ENCODE measurements around the gene IGSF21. TPM values are rescaled to one million over a fixed set of nuclear protein-coding genes. Genes with fewer than 3 reads are reported as not detected.

IGSF21 gene
- polyA plus RNA-seq, 1 of the 3 experiments (the other 2 are of a cell fraction), result not detected

GRCh38 chr1:18109756-18110597, 2.4 kb downstream of the IGSF21 start:
- H3K4me1 ChIP-seq (ENCODE audit: control insufficient read depth in 1 of 2, insufficient read depth in 2 of 2, low read depth in 1 of 2, low read length in 1 of 2), result peaks cover 0 to 25% of the 10 kb centered on the region in 2 experiments; a peak in 1 of 4 replicates
- no peak overlapping the region for H3K4me2 ChIP-seq
- no peak overlapping the region for H2AFZ ChIP-seq (ENCODE audit: low read depth)
- H3K9ac ChIP-seq, result no peak overlapping the region
- WGBS (ENCODE audit: low lambda C conversion rate), result 5% methylated on average over 26 of the region's 60 CpGs
- peak; percentile 14; the same call in 1 of the 2 replicates for TF ChIP-seq RAD21 (IDR thresholded peaks at IDR 0.05; ENCODE audit: low read length)
- TF ChIP-seq GATA2 (CRISPR knock-in tag; IDR thresholded peaks at IDR 0.05), result no peak
- CTCF ChIA-PET, result interaction anchor here (0.7 to 2.9 kb wide), 23 partner anchors 10 to 471 kb away, joined by 3 to 16 read pairs (median 3); no protein-coding TSS in a partner anchor
- H3K36me3 ChIP-seq (replicated peaks in 1 of 2; ENCODE audit: control insufficient read depth in 1 of 2, insufficient read depth in 2 of 2, low read length in 1 of 2), result no peaks in the 10 kb centered on the region
- H3K9me2 ChIP-seq, result no peaks in the 10 kb centered on the region
- H3K9me3 ChIP-seq, result no peaks in the 10 kb centered on the region
- peak; percentile 80 for DNase-seq
- H3K4me3 ChIP-seq (ENCODE audit: low read depth in 2 of 2, low read length in 1 of 2), result peak overlapping the region; percentile 24 to 41; a peak in 2 of 4 replicates
- H3K27me3 ChIP-seq (ENCODE audit: insufficient read depth), result peaks cover 20% of the 10 kb centered on the region; the same call in 1 of the 2 replicates
- H3K27ac ChIP-seq (ENCODE audit: low read depth in 2 of 2, low read length in 1 of 2), result no peak overlapping the region
- no peaks in the 10 kb centered on the region for H4K20me1 ChIP-seq (ENCODE audit: insufficient read depth)
- no peaks in the 10 kb centered on the region for H3K79me2 ChIP-seq (ENCODE audit: insufficient read depth)
- POLR2A ChIA-PET, result interaction anchor here (0.5 to 2.4 kb wide), 2 partner anchors 25 to 137 kb away, joined by 4 to 6 read pairs; no protein-coding TSS in a partner anchor
- H3F3A ChIP-seq (replicated peaks; ENCODE audit: insufficient read depth), result no peaks in the 10 kb centered on the region

GRCh38 chr1:18110598-18110939, 3.0 kb downstream of the IGSF21 start:
- no peaks in the 10 kb centered on the region for H4K20me1 ChIP-seq (ENCODE audit: insufficient read depth)
- no peaks in the 10 kb centered on the region for H3K9me2 ChIP-seq
- no peak overlapping the region for H3K27ac ChIP-seq (ENCODE audit: low read depth in 2 of 2, low read length in 1 of 2)
- no peak for DNase-seq
- ChIA-PET CTCF (interaction anchor here (1.0 to 2.9 kb wide), 13 partner anchors 10 to 188 kb away, joined by 3 to 16 read pairs (median 3); no protein-coding TSS in a partner anchor), POLR2A (interaction anchor here (2.4 kb wide), 1 partner anchor 24 kb away, joined by 6 read pairs; no protein-coding TSS in a partner anchor)
- WGBS (ENCODE audit: low lambda C conversion rate), result 0% methylated on average over 3 of the region's 17 CpGs
- peaks cover 20% of the 10 kb centered on the region; the same call in 1 of the 2 replicates for H3K27me3 ChIP-seq (ENCODE audit: insufficient read depth)
- no peak for TF ChIP-seq MEF2A (IDR thresholded peaks at IDR 0.05; ENCODE audit: borderline replicate concordance, low read depth)
- no peak for TF ChIP-seq PBX3 (IDR thresholded peaks at IDR 0.05)
- TF ChIP-seq EP300 (IDR thresholded peaks at IDR 0.05; ENCODE audit: borderline replicate concordance in 1 of 2, low read depth in 1 of 2, low read length in 1 of 2), result no peak
- TF ChIP-seq SIN3A (IDR thresholded peaks at IDR 0.05; ENCODE audit: borderline replicate concordance, low read depth, low read length), result no peak
- no peak for TF ChIP-seq FOXJ3 (CRISPR knock-in tag; IDR thresholded peaks at IDR 0.05)
- no peak for TF ChIP-seq FOXM1 (IDR thresholded peaks at IDR 0.05; ENCODE audit: low read depth)
- no peak for TF ChIP-seq POLR2AphosphoS5 (IDR thresholded peaks at IDR 0.05; ENCODE audit: low read depth, low read length)
- TF ChIP-seq RCOR1 (IDR thresholded peaks at IDR 0.05; ENCODE audit: low read length), result no peak
- TF ChIP-seq RFX5 (IDR thresholded peaks at IDR 0.05; ENCODE audit: low read length), result no peak
- no peak for TF ChIP-seq TAF1 (IDR thresholded peaks at IDR 0.05; ENCODE audit: borderline replicate concordance, low read depth, low read length)
- TF ChIP-seq GABPA (IDR thresholded peaks at IDR 0.05; ENCODE audit: low read depth), result no peak
- no peak for TF ChIP-seq MAX (IDR thresholded peaks at IDR 0.05; ENCODE audit: low read depth)
- TF ChIP-seq IRF3 (IDR thresholded peaks at IDR 0.05; ENCODE audit: low read depth, low read length), result no peak
- no peak for TF ChIP-seq REST (IDR thresholded peaks at IDR 0.05; ENCODE audit: low read depth, low read length)
- TF ChIP-seq ELF1 (IDR thresholded peaks at IDR 0.05), result no peak
- no peak overlapping the region for H3K4me3 ChIP-seq (ENCODE audit: low read depth in 2 of 2, low read length in 1 of 2)
- H3K36me3 ChIP-seq (replicated peaks in 1 of 2; ENCODE audit: control insufficient read depth in 1 of 2, insufficient read depth in 2 of 2, low read length in 1 of 2), result no peaks in the 10 kb centered on the region
- no peak overlapping the region for H2AFZ ChIP-seq (ENCODE audit: low read depth)
- no peaks in the 10 kb centered on the region for H3K79me2 ChIP-seq (ENCODE audit: insufficient read depth)
- H3K9ac ChIP-seq, result no peak overlapping the region
- H3K4me1 ChIP-seq (ENCODE audit: control insufficient read depth in 1 of 2, insufficient read depth in 2 of 2, low read depth in 1 of 2, low read length in 1 of 2), result peaks cover 0 to 25% of the 10 kb centered on the region in 2 experiments; a peak in 1 of 4 replicates
- H3F3A ChIP-seq (replicated peaks; ENCODE audit: insufficient read depth), result no peaks in the 10 kb centered on the region
- no peak overlapping the region for H3K4me2 ChIP-seq
- H3K9me3 ChIP-seq, result no peaks in the 10 kb centered on the region
